ENCODE data around the gene EPHB2.

DNA sequence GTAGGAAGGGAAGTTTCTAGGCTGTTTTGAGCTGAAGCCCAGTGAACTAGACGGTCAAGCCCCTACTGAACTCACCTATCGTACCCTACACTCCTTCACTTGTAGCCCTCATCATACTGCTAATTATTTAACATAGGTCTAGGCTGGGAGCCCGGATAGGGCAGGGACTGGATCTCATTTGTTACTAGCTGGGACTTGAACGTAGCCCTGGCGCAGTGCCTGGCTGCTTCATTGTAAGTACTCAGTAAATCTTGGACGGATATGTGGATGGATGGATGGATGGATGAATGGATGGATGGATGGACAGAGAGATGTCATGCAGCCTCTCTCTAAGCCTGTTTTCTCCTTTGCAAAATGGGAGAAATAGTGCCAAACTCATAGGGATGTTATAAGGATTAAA is 129.2 kb downstream of the EPHB2 start:
- TF ChIP-seq, protein P1, sequence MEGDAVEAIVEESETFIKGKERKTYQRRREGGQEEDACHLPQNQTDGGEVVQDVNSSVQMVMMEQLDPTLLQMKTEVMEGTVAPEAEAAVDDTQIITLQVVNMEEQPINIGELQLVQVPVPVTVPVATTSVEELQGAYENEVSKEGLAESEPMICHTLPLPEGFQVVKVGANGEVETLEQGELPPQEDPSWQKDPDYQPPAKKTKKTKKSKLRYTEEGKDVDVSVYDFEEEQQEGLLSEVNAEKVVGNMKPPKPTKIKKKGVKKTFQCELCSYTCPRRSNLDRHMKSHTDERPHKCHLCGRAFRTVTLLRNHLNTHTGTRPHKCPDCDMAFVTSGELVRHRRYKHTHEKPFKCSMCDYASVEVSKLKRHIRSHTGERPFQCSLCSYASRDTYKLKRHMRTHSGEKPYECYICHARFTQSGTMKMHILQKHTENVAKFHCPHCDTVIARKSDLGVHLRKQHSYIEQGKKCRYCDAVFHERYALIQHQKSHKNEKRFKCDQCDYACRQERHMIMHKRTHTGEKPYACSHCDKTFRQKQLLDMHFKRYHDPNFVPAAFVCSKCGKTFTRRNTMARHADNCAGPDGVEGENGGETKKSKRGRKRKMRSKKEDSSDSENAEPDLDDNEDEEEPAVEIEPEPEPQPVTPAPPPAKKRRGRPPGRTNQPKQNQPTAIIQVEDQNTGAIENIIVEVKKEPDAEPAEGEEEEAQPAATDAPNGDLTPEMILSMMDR (IDR thresholded peaks at IDR 0.05), result no peak
- no peak for TF ChIP-seq EZH2 (IDR thresholded peaks at IDR 0.05; ENCODE audit: borderline replicate concordance, insufficient read depth, low read depth, low read length, poor library complexity, severe bottlenecking)

Data from B cell (primary cell).